Osteocyte (in vitro differentiated cells): ENCODE measurements around the gene ADAMTS14. TPM values are rescaled to one million over a fixed set of nuclear protein-coding genes. Genes with fewer than 3 reads are reported as not detected.

ENCODE experiments used
- DNase-seq: peaks from one replicate; pipeline ENCODE4 v3.0.0; 2021; ENCODE audit warnings: mixed read lengths; ENCODE audit not compliant: unreplicated experiment; ENCODE audit errors: extremely low spot score
- H3K27ac Mint-ChIP-seq: one replicate; pipeline ENCODE4 v1.8.0; 2021; ENCODE audit warnings: mild to moderate bottlenecking, mixed read lengths; ENCODE audit not compliant: unreplicated experiment
- H3K27me3 Mint-ChIP-seq: one replicate; pipeline ENCODE4 v1.8.0; 2021; ENCODE audit warnings: mixed read lengths; ENCODE audit not compliant: unreplicated experiment
- H3K36me3 Mint-ChIP-seq: one replicate; pipeline ENCODE4 v1.8.0; 2021; ENCODE audit warnings: mixed read lengths; ENCODE audit not compliant: unreplicated experiment
- H3K4me1 Mint-ChIP-seq: one replicate; pipeline ENCODE4 v1.8.0; 2021; ENCODE audit warnings: mixed read lengths; ENCODE audit not compliant: unreplicated experiment
- H3K4me3 Mint-ChIP-seq: one replicate; pipeline ENCODE4 v1.8.0; 2021; ENCODE audit warnings: mild to moderate bottlenecking, moderate library complexity, mixed read lengths; ENCODE audit not compliant: unreplicated experiment
- H3K9me3 Mint-ChIP-seq: one replicate; pipeline ENCODE4 v1.8.0; 2021; ENCODE audit warnings: mixed read lengths; ENCODE audit not compliant: unreplicated experiment
- CTCF ChIP-seq: fragments of 200-600 bp; sonication (generic); IDR thresholded peaks from 2 replicates; pipeline ENCODE4 v1.5.0; 2021; ENCODE audit warnings: antibody characterized with exemption, mild to moderate bottlenecking, moderate library complexity
- total RNA-seq: library from RNA; stranded (reverse); gene quantifications from 2 replicates; pipeline ENCODE4 v1.2.1, GENCODE V29; 2021

The ADAMTS14 gene
- total RNA-seq, 1 donor from 2014 or later: 4.1 TPM

GRCh38 chr10:70751356-70751755, 79.0 kb downstream of the ADAMTS14 start:
- DNase-seq: no peak
- Mint-ChIP-seq H3K4me3 (no peak overlapping the region), H3K36me3 (no peaks in the 10 kb centered on the region), H3K4me1 (peaks cover 14% of the 10 kb centered on the region), H3K27me3 (no peaks in the 10 kb centered on the region), H3K27ac (no peak overlapping the region), H3K9me3 (no peaks in the 10 kb centered on the region)
- no peak for TF ChIP-seq CTCF

GRCh38 chr10:70751991-70752390, 79.7 kb downstream of the ADAMTS14 start:
- H3K4me1 Mint-ChIP-seq: peaks cover 14% of the 10 kb centered on the region
- no peaks in the 10 kb centered on the region for H3K9me3 Mint-ChIP-seq
- DNase-seq: no peak
- no peak overlapping the region for H3K27ac Mint-ChIP-seq
- H3K4me3 Mint-ChIP-seq: no peak overlapping the region
- H3K27me3 Mint-ChIP-seq: no peaks in the 10 kb centered on the region
- H3K36me3 Mint-ChIP-seq: no peaks in the 10 kb centered on the region
- TF ChIP-seq CTCF: no peak

- TF ChIP-seq CTCF: no peak
- no peaks in the 10 kb centered on the region for H3K9me3 Mint-ChIP-seq
- H3K36me3 Mint-ChIP-seq: no peaks in the 10 kb centered on the region
- no peak for DNase-seq
- H3K27ac Mint-ChIP-seq: no peak overlapping the region
- peaks cover 14% of the 10 kb centered on the region for H3K4me1 Mint-ChIP-seq
- H3K27me3 Mint-ChIP-seq: no peaks in the 10 kb centered on the region
- H3K4me3 Mint-ChIP-seq: no peak overlapping the region
These were observed 80.3 kb downstream of the ADAMTS14 start for GRCh38 chr10:70752571-70752970.

GRCh38 chr10:70753026-70753663, 80.8 kb downstream of the ADAMTS14 start:
- no peak for TF ChIP-seq CTCF
- no peaks in the 10 kb centered on the region for H3K9me3 Mint-ChIP-seq
- no peaks in the 10 kb centered on the region for H3K36me3 Mint-ChIP-seq
- H3K27me3 Mint-ChIP-seq: no peaks in the 10 kb centered on the region
- no peak overlapping the region for H3K4me3 Mint-ChIP-seq
- peaks cover 14% of the 10 kb centered on the region for H3K4me1 Mint-ChIP-seq
- DNase-seq: no peak
- no peak overlapping the region for H3K27ac Mint-ChIP-seq

- H3K9me3 Mint-ChIP-seq: no peaks in the 10 kb centered on the region
- H3K36me3 Mint-ChIP-seq: no peaks in the 10 kb centered on the region
- no peak for DNase-seq
- no peak overlapping the region for H3K4me3 Mint-ChIP-seq
- no peak overlapping the region for H3K27ac Mint-ChIP-seq
- peaks cover 18% of the 10 kb centered on the region for H3K4me1 Mint-ChIP-seq
- no peaks in the 10 kb centered on the region for H3K27me3 Mint-ChIP-seq
- no peak for TF ChIP-seq CTCF
These were observed 81.7 kb downstream of the ADAMTS14 start for GRCh38 chr10:70753841-70754621.
